GM21381 (cell line): Measurements from ENCODE around the gene TIMP2.
"Not testable (repeated sequence)": the region's sequence is repeated elsewhere in the genome, so short reads cannot be mapped to it uniquely, and the experiment has no call there.

ENCODE experiments used
- ATAC-seq: cut with Tn5 transposase; IDR thresholded peaks from one replicate; pipeline ENCODE4 v1.9.1; 2021; ENCODE audit warnings: mild to moderate bottlenecking, moderate library complexity; ENCODE audit not compliant: unreplicated experiment

The TIMP2 gene

DNA sequence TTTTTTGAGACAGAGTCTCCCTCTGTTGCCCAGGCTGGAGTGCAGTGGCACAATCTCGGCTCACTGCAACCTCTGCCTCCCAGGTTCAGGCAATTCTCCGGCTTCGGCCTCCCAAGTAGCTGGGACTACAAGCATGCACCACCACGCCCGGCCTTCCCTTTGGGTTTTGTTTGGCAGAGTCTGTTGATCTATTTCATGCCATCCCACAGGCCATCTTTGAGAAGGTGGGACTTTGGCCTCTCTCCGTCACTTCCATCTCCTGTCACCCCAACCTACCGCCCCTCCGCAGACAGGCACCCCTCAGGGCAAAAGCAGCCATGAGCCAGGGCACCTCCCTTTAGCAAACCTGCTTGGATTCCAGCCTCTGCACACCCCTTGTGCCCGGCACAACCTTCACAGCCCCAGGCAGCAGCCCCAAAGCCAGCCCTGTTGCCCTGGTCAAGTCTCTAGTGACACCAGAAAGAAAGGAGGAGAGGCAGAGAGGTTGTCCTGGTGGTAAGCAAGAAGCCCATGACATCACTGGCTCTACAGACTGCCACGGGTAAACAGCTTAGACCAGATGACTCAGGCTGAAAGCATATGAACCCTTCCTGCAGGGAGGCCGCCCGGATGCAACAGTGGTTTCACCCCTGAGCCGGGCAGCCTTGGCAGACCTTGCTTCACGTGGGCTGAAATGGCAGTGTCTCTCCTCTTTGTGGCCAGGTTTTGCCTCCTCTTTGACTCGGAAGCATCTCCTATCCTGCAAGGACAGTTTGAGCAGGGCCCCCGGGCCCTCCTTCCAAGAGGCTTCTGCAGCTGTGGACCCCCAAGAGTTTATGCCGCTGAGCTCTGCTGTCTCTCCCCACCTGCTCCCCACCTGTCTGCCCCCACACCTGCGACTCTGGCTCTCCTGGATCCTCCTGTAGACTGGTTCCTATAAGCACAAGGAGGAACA, 8.1 kb upstream of the TIMP2 start:
- no peak for ATAC-seq

DNA sequence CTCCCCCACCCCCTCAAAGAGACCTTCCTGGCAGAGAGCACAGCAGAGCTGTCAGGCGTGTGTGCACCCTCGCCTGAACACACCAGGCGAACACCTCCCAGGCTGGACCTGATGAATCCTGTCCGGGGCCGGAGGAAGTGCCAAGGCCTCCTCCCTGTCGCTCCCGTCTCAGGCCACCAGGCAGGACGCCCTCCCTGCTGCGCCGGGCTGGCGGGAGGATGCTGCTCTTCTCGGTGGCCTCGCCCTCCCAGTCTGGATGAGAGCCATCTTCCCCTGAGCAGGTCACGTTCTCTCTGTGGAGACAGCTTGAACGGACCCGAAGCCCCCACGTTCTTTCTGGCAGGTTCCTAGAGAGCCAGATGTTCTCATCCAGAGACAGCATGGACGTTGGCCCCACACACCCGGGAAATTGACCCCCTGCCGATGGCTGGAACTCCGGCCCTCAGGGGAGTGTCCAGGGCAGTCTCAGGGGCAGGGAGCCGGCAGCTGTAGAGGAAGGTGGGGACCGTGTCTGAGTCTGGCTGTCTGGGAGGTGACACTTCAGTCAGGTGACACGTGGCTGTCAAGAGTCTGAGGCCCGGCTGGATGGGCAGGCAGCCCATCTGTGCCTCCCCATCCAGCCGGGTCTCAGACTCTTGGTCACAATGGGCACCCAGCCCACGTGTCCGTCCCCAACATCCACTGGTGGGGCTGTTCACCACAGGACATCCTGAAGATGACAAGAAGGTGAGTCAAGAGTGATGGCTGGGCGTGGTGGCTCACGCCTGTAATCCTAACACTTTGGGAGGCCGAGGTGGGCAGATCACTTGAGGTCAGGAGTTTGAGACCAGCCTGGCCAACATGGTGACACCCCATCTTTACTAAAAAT, 5.0 kb upstream of the TIMP2 start:
- no peak for ATAC-seq

DNA sequence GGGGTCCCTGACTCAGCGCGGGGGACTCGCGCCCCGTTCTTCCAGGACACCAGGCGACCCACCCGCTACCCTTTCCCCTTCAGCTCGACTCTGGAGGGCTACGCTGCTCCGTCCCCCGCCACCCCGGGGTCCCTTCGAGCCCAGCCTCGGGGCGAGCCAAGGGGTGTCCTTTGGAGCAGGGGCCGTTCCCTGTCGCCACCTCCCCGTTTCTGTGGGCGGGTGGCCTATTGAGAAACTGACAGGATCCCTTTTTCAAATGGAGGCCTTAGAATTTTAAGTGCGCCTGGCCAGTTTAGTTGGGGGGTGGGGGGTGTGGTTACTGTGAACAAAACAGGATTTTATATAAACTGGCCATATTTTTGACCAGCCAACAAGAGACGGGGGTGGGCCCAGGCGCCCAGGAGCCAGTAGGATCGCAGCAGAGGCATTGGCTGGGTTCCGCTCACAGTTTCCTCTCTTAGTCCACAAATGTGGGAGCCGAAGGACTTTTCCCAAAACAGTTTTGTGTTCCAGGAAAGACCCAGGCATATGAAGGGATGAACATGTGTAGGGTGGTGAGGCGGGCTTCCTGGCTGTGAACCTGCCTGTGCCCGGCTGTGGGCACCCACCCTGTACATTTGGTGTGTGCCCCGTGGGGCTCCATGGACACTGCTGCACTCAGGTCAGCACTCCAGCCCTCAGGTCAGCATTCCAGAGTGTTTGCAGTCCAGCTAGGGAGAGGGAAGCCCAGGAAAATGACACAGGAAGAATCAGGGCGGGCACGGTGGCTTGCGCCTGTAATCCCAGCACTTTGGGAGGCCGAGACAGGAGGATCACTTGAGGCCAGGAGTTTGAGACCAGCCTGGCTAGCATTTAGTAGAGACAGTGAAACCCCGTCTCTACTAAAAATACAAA, 722 bp upstream of the TIMP2 start:
- no peak for ATAC-seq

DNA sequence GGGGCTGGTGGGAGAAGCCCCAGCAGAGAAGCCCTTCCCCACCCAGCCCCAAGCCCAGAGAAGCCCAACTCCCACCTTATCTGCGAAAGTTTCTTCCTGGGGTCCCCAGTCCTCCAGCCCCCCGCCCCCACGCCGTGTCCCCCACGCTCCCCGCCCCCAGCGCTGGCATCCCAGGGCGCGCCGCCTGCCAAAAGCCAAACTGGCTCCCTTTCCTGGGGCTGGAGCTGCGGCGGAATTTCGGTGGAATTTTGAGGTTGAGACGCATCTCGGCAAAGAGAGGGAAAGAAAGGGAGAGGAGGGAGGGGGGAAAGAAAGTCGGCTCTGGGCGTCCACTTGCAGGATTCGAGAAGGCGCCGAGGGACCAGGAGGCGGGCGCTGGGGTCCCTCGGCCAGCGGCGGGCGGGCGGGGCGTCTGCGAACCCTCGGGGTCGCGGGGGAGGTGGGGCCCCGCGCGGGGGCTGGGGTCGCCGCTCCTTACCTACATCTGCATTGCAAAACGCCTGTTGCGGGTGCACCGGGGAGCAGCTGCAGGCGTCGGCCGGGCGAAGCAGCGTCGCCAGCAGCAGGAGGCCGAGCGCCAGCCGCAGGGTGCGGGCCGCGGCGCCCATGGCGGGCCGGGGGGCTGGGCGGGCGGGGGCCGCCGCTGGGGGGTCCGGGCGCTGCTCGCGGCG, 571 bp downstream of the TIMP2 start:
- ATAC-seq, result no peak

DNA sequence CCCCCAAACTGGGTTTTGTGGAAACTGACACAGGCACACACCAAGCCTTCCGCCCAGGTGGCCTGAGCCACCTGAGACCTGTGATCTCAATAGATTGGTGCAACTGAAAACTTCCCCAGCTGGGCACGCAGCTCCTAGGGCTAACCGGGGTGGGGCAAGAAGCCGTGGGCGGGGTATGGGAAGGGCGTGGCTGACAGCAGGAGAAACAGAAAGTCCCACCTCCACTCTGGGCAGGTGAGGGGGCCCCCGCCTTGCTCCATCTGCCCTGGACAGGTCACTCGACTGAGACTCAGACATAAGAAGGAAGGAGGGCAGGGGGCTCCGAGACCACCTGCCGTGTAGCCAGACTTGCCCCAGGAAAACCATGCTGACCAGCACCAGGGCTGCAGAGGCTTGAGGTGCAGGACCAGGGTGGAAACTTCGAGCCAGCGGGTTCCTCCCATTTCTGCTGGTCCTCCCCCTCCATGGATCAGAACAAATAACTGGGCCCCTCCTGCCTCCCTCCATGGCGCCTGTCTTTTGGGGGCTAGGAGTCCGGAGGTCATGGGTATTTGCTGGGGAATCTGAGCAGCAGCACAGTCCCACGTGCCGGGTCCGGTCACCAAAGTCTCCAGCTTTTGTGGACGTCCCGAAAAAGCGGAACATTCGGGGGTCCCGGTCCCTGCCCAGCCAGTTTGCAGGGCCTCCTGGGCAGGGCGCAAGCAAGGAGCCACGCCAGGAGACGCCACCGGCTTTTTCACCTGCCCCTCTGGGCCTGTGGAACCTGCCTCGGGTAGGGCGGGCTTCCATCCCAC, 1.3 kb downstream of the TIMP2 start:
- no peak for ATAC-seq

GRCh38 chr17:78922816-78923498, 2.2 kb downstream of the TIMP2 start:
- ATAC-seq, result no peak

DNA sequence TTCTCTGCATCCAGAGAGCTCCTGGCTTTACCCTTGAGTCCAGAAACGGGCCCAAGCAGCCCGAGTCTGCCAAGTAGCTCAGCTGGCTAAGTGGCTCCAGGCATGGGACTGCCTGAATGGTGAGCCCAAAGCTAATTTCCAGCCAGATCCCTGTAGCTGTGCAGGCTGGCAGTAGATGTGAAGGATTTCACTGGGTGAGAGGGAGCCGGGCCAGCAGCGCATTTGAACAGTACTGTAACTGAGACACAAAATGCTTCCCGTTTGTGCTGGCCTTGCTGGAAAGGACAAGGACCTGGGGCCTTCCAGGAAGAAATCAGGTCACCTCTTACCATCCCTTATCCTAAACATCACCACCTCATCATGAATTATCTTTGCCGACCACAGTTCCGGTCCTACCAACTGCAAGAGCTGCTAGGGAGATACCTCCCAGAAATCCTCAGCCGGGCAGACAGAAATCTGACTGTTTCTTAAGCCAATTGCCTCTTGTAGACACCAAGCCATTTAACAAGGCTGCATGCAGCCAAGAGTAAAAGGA, 3.7 kb downstream of the TIMP2 start:
- no peak for ATAC-seq

DNA sequence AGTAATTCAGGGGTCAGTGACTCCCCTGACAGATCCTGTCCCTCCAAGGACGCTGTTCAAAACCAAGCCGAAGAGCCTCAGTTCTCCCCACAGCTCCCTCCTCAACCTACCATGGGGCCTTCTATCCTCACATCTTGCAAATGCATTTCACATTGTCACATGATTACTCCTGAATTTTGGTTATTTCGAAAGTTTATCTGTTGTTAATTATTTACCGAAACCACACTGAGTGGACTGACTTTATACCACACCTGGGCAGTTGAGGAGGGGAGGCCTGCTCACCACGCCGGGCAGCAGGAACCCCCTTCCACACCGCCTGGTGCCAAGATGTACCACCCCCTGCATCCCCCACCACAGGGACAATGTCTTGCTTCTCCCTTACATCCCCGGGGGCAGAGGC, 4.7 kb downstream of the TIMP2 start:
- ATAC-seq, result no peak

- ATAC-seq, result no peak
These were observed 5.2 kb downstream of the TIMP2 start for GRCh38 chr17:78919861-78920450.

- ATAC-seq, result no peak
These were observed 6.2 kb downstream of the TIMP2 start for GRCh38 chr17:78918979-78919378.

DNA sequence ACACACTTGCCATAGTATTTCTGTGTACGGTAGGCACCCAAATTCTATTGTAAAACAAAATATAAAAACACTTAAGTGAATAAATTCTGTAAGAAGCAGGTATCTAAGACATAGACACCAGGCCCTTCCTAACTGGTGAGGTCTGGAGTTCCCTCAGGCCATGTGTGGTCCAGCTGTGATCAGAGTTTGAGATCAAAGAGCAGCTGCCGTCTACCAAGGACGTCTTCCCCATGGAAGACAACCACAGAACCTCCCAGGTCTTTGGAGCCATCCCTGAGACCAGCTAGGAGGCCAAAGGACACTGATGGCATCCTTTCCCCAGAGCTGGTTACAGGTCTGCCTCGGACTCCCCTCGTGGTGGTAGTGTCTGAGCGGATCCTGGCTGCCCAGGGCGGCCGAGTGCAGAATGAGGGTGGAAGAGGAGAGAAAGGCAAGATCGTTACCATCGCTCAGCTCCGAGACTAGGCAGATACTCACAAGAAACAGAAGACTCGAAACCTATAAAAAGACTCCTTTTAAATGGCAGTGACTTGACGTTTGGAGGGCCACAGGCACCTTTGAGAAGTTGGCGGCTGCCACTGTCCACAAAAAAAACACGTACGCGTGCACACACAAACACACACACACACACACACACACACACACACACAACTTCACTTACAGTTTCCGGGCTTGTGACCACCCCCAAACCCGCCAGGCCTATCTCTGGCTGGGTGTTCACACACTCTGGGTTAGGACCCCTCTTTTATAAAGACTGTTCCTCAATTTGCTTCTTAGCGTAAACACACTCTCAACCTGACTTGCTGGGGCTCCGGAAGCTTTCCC, 7.5 kb downstream of the TIMP2 start:
- ATAC-seq, result no peak

DNA sequence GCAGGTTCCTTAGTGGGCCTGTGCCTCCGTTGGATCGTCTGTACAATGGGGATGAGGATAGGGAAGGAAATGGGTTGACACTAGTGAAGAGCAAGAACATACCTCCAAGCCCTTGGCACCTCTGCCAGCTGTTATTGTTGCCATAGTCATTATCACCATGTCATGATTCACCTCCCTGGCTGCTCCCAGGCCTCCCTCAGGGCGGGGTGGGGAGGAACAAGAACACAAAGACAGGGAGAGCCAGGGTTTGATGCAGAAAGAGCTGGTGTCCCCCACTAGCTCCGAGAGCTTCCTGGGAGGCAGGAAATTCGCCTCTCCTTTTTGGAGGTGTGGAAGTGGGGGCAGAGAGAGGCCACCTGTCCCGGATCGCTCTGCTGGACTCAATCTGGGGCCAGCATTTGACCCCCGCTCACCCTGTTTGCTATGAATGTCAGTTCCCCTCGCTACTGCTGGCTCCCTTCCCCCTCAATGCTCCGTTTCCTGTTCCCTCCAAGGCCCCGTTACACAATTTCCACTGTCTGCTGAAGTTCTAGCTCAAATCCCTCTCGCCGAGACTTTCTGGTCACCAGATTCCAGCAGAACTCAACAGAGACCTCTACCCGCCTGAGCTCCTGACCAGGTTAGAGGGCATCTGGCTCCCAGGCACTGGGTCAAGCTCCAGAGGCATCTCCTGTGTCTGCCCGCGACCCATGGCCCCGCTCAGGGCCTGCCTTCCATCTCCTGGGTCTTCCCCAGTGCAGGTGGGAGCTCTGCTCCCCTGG, 9.1 kb downstream of the TIMP2 start:
- no peak for ATAC-seq

- no peak for ATAC-seq
These were observed 12.1 kb downstream of the TIMP2 start for GRCh38 chr17:78913115-78913514.

GRCh38 chr17:78912082-78912481, 13.1 kb downstream of the TIMP2 start:
- ATAC-seq, result no peak

- ATAC-seq, result not testable (repeated sequence)
These were observed 13.6 kb downstream of the TIMP2 start for GRCh38 chr17:78911543-78911942.

GRCh38 chr17:78910497-78911284, 14.5 kb downstream of the TIMP2 start:
- ATAC-seq, result no peak
